Prostate gland (tissue), 2 donors: ENCODE measurements around the gene SLC25A52.

Source experiments
- CTCF ChIP-seq, 4 experiments: fragments of 200-600 bp in 2 of 4; fragments of 450-650 bp in 2 of 4; sonication (generic) in 2 of 4; IDR thresholded peaks; 1 replicate in 3 of 4; 2 replicates in 1 of 4; pipeline ENCODE4 v1.5.1; 2016 to 2019; ENCODE audit warnings: antibody characterized with exemption in 4 of 4, mild to moderate bottlenecking in 2 of 4, moderate library complexity in 2 of 4
- POLR2A ChIP-seq: fragments of 450-650 bp; IDR thresholded peaks from one replicate; pipeline ENCODE4 v1.6.1; 2016; ENCODE audit warnings: antibody characterized with exemption, mild to moderate bottlenecking
- POLR2AphosphoS5 ChIP-seq: sonication (generic); formaldehyde crosslinking; IDR thresholded peaks from one replicate; pipeline ENCODE4 v1.6.1; 2017; ENCODE audit warnings: antibody characterized with exemption

- TF ChIP-seq CTCF (IDR thresholded peaks at IDR 0.05), result no peak
- no peak for TF ChIP-seq POLR2A
- no peak for TF ChIP-seq POLR2AphosphoS5
These were observed 29.1 kb downstream of the SLC25A52 start for GRCh38 chr18:31731628-31732027.
